Panc1 (cell line): ENCODE results near the gene SH3GLB1. TPM values are rescaled to one million over a fixed set of nuclear protein-coding genes. Genes with fewer than 3 reads are reported as not detected.

Source experiments
- ATAC-seq: fragments of 200-7000 bp; cut with Tn5 transposase; 2 replicates; pipeline ENCODE4 v1.9.1; 2020; ENCODE audit warnings: mild to moderate bottlenecking, moderate library complexity
- BruUV-seq: library from RNA; stranded (reverse); fragments of 400-500 nt; replicated peaks from 2 replicates; lab custom pipeline; 2021; lab: Mats Ljungman, UMichigan
- CTCF ChIA-PET: fragments of 300-600 bp; sonication (Branson Sonifier 250); formaldehyde crosslinking; loops from one replicate; lab custom pipeline; 2022; ENCODE audit warnings: antibody characterized with exemption; lab: Charles Lee
- POLR2A ChIA-PET: fragments of 300-600 bp; sonication (Branson Sonifier 250); formaldehyde crosslinking; loops from one replicate; lab custom pipeline; 2022; ENCODE audit warnings: antibody characterized with exemption; lab: Charles Lee
- DNase-seq: peaks from one replicate; pipeline ENCODE4 v3.0.0-alpha.2; 2010; ENCODE audit warnings: low read depth, low spot score
- H3K27ac ChIP-seq: 2 replicates; pipeline ENCODE4 v1.5.1; 2011; ENCODE audit warnings: mild to moderate bottlenecking, low read length, inconsistent platforms
- H3K27me3 ChIP-seq: fragments of 200-500 bp; sonication (Bioruptor generic); 2 replicates; pipeline ENCODE4 v1.6.0; 2014; ENCODE audit warnings: low read length, inconsistent platforms; ENCODE audit not compliant: control insufficient read depth, insufficient read depth
- H3K36me3 ChIP-seq: fragments of 200-500 bp; sonication (Bioruptor generic); 2 replicates; pipeline ENCODE4 v1.5.1; 2014; ENCODE audit warnings: inconsistent platforms, mild to moderate bottlenecking, low read length, moderate library complexity; ENCODE audit not compliant: control insufficient read depth, insufficient read depth
- H3K4me1 ChIP-seq: 2 replicates; pipeline ENCODE4 v1.5.1; 2011; ENCODE audit warnings: inconsistent platforms, mild to moderate bottlenecking, low read length, moderate library complexity; ENCODE audit not compliant: control insufficient read depth, insufficient read depth
- H3K4me3 ChIP-seq, 2 experiments: 2 replicates each; pipeline ENCODE4 v1.5.1; 2011 to 2012; ENCODE audit warnings: low read depth in 2 of 2, low read length in 2 of 2, mild to moderate bottlenecking in 2 of 2, inconsistent platforms in 1 of 2, moderate library complexity in 1 of 2
- H3K9me3 ChIP-seq: fragments of 200-500 bp; sonication (Bioruptor generic); 2 replicates; pipeline ENCODE4 v1.5.1; 2014; ENCODE audit warnings: low read depth, mild to moderate bottlenecking, inconsistent platforms, low read length, moderate library complexity; ENCODE audit not compliant: control insufficient read depth, insufficient read depth
- CTCF ChIP-seq: fragments of 450-650 bp; IDR thresholded peaks from 2 replicates; pipeline ENCODE4 v1.5.1; 2017; ENCODE audit warnings: mild to moderate bottlenecking
- POLR2AphosphoS5 ChIP-seq: IDR thresholded peaks from 2 replicates; pipeline ENCODE4 v1.6.1; 2012; ENCODE audit warnings: mild to moderate bottlenecking, low read depth, low read length, moderate library complexity
- REST ChIP-seq, 2 experiments: IDR thresholded peaks; 2 replicates each; pipeline ENCODE4 v1.6.1; 2011 to 2012; ENCODE audit warnings: low read depth in 2 of 2, control low read depth in 1 of 2, low read length in 1 of 2, mild to moderate bottlenecking in 1 of 2, moderate library complexity in 1 of 2; ENCODE audit not compliant: insufficient read depth in 1 of 2
- SIN3A ChIP-seq: IDR thresholded peaks from 2 replicates; pipeline ENCODE4 v1.6.1; 2012; ENCODE audit warnings: low read depth, mild to moderate bottlenecking, low read length, moderate library complexity, borderline replicate concordance; ENCODE audit not compliant: insufficient read depth
- TCF7L2 ChIP-seq: IDR thresholded peaks from 2 replicates; pipeline ENCODE4 v1.6.1; 2011; ENCODE audit warnings: mild to moderate bottlenecking, low read depth, low read length, inconsistent platforms
- in situ Hi-C: cut with HindIII; loops from 2 replicates; pipeline ENCODE4 v1.10.0; 2016; ENCODE audit warnings: low sequenced_read_pairs, low pct_unique_long_range_greater_than_20kb
- intact Hi-C: fragments of 100-400 bp; cut with micrococcal nuclease; formaldehyde crosslinking; loops from one replicate; pipeline ENCODE4 v1.10.0; 2022; ENCODE audit not compliant: unreplicated experiment
- total RNA-seq: library from RNA; stranded (reverse); gene quantifications from one replicate; pipeline ENCODE4 v1.2.1, GENCODE V29; 2021; ENCODE audit not compliant: unreplicated experiment

The SH3GLB1 gene
- total RNA-seq, 1 experiment from 2014 or later = 94.3 TPM

- in situ Hi-C loops (no loop called here), intact Hi-C loops (no loop called here)
- TF ChIP-seq REST (IDR thresholded peaks at IDR 0.05; ENCODE audit: insufficient read depth in 1 of 2, low read depth in 2 of 2, low read length in 1 of 2) = no peak
- TF ChIP-seq CTCF = no peak
- no peak for TF ChIP-seq POLR2AphosphoS5
- no peak for TF ChIP-seq TCF7L2
- TF ChIP-seq SIN3A = no peak
- H3K27ac ChIP-seq = no peak overlapping the region
- H3K9me3 ChIP-seq = no peaks in the 10 kb centered on the region
- no TSS peak for BruUV-seq
- DNase-seq (no peak), ATAC-seq (no peak)
- H3K4me3 ChIP-seq = no peak overlapping the region
- H3K4me1 ChIP-seq = no peaks in the 10 kb centered on the region
- peaks cover 57% of the 10 kb centered on the region for H3K36me3 ChIP-seq
- ChIA-PET POLR2A (no interaction called here), CTCF (no interaction called here)
- H3K27me3 ChIP-seq = no peaks in the 10 kb centered on the region
Measured at GRCh38 chr1:86739648-86740509, 35.5 kb downstream of the SH3GLB1 start.

GRCh38 chr1:86741947-86742572 lies 37.7 kb downstream of the SH3GLB1 start:
- no peak for ATAC-seq

More at GRCh38 chr1:86741947-86742572, 37.7 kb downstream of the SH3GLB1 start:
- intact Hi-C loops (no loop called here), in situ Hi-C loops (no loop called here)
- H3K27ac ChIP-seq = no peak overlapping the region
- no peak for DNase-seq
- H3K27me3 ChIP-seq = no peaks in the 10 kb centered on the region
- BruUV-seq = no TSS peak
- no peaks in the 10 kb centered on the region for H3K4me1 ChIP-seq
- no peaks in the 10 kb centered on the region for H3K9me3 ChIP-seq
- ChIA-PET CTCF (interaction anchor here (0.5 kb wide), 1 partner anchor 37 kb away, joined by 3 read pairs; the partner anchor contains the start of gene SH3GLB1), POLR2A (no interaction called here)
- H3K36me3 ChIP-seq = peaks cover 37% of the 10 kb centered on the region
- H3K4me3 ChIP-seq = no peak overlapping the region
- peak; percentile 81 for TF ChIP-seq CTCF
- TF ChIP-seq SIN3A = no peak
- TF ChIP-seq POLR2AphosphoS5 = no peak
